Panc1 (cell line): Measurements from ENCODE around the gene NLRC5. TPM values are rescaled to one million over a fixed set of nuclear protein-coding genes. Genes with fewer than 3 reads are reported as not detected.

ENCODE experiments used
- ATAC-seq: fragments of 200-7000 bp; cut with Tn5 transposase; 2 replicates; pipeline ENCODE4 v1.9.1; 2020; ENCODE audit warnings: mild to moderate bottlenecking, moderate library complexity
- BruUV-seq: library from RNA; stranded (reverse); fragments of 400-500 nt; replicated peaks from 2 replicates; lab custom pipeline; 2021; lab: Mats Ljungman, UMichigan
- CTCF ChIA-PET: fragments of 300-600 bp; sonication (Branson Sonifier 250); formaldehyde crosslinking; loops from one replicate; lab custom pipeline; 2022; ENCODE audit warnings: antibody characterized with exemption; lab: Charles Lee
- POLR2A ChIA-PET: fragments of 300-600 bp; sonication (Branson Sonifier 250); formaldehyde crosslinking; loops from one replicate; lab custom pipeline; 2022; ENCODE audit warnings: antibody characterized with exemption; lab: Charles Lee
- DNase-seq: peaks from one replicate; pipeline ENCODE4 v3.0.0-alpha.2; 2010; ENCODE audit warnings: low read depth, low spot score
- H3K27ac ChIP-seq: 2 replicates; pipeline ENCODE4 v1.5.1; 2011; ENCODE audit warnings: mild to moderate bottlenecking, low read length, inconsistent platforms
- H3K27me3 ChIP-seq: fragments of 200-500 bp; sonication (Bioruptor generic); 2 replicates; pipeline ENCODE4 v1.6.0; 2014; ENCODE audit warnings: low read length, inconsistent platforms; ENCODE audit not compliant: control insufficient read depth, insufficient read depth
- H3K36me3 ChIP-seq: fragments of 200-500 bp; sonication (Bioruptor generic); 2 replicates; pipeline ENCODE4 v1.5.1; 2014; ENCODE audit warnings: inconsistent platforms, mild to moderate bottlenecking, low read length, moderate library complexity; ENCODE audit not compliant: control insufficient read depth, insufficient read depth
- H3K4me1 ChIP-seq: 2 replicates; pipeline ENCODE4 v1.5.1; 2011; ENCODE audit warnings: inconsistent platforms, mild to moderate bottlenecking, low read length, moderate library complexity; ENCODE audit not compliant: control insufficient read depth, insufficient read depth
- H3K4me3 ChIP-seq, 2 experiments: 2 replicates each; pipeline ENCODE4 v1.5.1; 2011 to 2012; ENCODE audit warnings: low read depth in 2 of 2, low read length in 2 of 2, mild to moderate bottlenecking in 2 of 2, inconsistent platforms in 1 of 2, moderate library complexity in 1 of 2
- H3K9me3 ChIP-seq: fragments of 200-500 bp; sonication (Bioruptor generic); 2 replicates; pipeline ENCODE4 v1.5.1; 2014; ENCODE audit warnings: low read depth, mild to moderate bottlenecking, inconsistent platforms, low read length, moderate library complexity; ENCODE audit not compliant: control insufficient read depth, insufficient read depth
- POLR2AphosphoS5 ChIP-seq: IDR thresholded peaks from 2 replicates; pipeline ENCODE4 v1.6.1; 2012; ENCODE audit warnings: mild to moderate bottlenecking, low read depth, low read length, moderate library complexity
- SIN3A ChIP-seq: IDR thresholded peaks from 2 replicates; pipeline ENCODE4 v1.6.1; 2012; ENCODE audit warnings: low read depth, mild to moderate bottlenecking, low read length, moderate library complexity, borderline replicate concordance; ENCODE audit not compliant: insufficient read depth
- TCF7L2 ChIP-seq: IDR thresholded peaks from 2 replicates; pipeline ENCODE4 v1.6.1; 2011; ENCODE audit warnings: mild to moderate bottlenecking, low read depth, low read length, inconsistent platforms
- in situ Hi-C: cut with HindIII; loops from 2 replicates; pipeline ENCODE4 v1.10.0; 2016; ENCODE audit warnings: low sequenced_read_pairs, low pct_unique_long_range_greater_than_20kb
- intact Hi-C: fragments of 100-400 bp; cut with micrococcal nuclease; formaldehyde crosslinking; loops from one replicate; pipeline ENCODE4 v1.10.0; 2022; ENCODE audit not compliant: unreplicated experiment
- total RNA-seq: library from RNA; stranded (reverse); gene quantifications from one replicate; pipeline ENCODE4 v1.2.1, GENCODE V29; 2021; ENCODE audit not compliant: unreplicated experiment
- TF ChIP-seq, protein P1 (sequence below): fragments of 450-650 bp; IDR thresholded peaks from 2 replicates; pipeline ENCODE4 v1.5.1; 2017; ENCODE audit warnings: mild to moderate bottlenecking
- TF ChIP-seq, protein P2 (sequence below), 2 experiments: IDR thresholded peaks; 2 replicates each; pipeline ENCODE4 v1.6.1; 2011 to 2012; ENCODE audit warnings: low read depth in 2 of 2, control low read depth in 1 of 2, low read length in 1 of 2, mild to moderate bottlenecking in 1 of 2, moderate library complexity in 1 of 2; ENCODE audit not compliant: insufficient read depth in 1 of 2

The NLRC5 gene
- total RNA-seq, 1 experiment from 2014 or later = 8.8 TPM

DNA sequence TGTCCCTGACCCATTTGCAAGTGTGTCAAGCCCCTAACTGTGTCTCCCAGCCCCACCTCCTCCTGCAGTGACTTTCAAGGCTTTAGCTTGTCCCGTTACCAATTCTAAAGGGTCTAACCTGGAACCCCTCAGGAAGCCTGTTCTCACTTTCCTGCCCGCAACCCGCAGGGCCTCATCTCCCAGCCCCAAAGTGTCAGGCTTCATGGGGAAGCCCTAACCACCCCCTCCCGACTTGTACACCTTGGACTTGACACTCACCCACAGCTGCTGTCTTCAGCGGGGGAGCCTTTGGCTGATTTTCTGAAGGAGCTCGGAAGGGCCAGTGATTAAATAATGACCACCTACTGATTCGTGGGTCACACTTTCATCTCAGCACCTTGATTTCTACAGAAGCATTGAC, 33.1 kb downstream of the NLRC5 start:
- BruUV-seq = no TSS peak
- no peak for TF ChIP-seq TCF7L2
- no peak for TF ChIP-seq SIN3A
- TF ChIP-seq, protein P1, sequence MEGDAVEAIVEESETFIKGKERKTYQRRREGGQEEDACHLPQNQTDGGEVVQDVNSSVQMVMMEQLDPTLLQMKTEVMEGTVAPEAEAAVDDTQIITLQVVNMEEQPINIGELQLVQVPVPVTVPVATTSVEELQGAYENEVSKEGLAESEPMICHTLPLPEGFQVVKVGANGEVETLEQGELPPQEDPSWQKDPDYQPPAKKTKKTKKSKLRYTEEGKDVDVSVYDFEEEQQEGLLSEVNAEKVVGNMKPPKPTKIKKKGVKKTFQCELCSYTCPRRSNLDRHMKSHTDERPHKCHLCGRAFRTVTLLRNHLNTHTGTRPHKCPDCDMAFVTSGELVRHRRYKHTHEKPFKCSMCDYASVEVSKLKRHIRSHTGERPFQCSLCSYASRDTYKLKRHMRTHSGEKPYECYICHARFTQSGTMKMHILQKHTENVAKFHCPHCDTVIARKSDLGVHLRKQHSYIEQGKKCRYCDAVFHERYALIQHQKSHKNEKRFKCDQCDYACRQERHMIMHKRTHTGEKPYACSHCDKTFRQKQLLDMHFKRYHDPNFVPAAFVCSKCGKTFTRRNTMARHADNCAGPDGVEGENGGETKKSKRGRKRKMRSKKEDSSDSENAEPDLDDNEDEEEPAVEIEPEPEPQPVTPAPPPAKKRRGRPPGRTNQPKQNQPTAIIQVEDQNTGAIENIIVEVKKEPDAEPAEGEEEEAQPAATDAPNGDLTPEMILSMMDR = no peak
- no peak for TF ChIP-seq POLR2AphosphoS5
- TF ChIP-seq, protein P2, sequence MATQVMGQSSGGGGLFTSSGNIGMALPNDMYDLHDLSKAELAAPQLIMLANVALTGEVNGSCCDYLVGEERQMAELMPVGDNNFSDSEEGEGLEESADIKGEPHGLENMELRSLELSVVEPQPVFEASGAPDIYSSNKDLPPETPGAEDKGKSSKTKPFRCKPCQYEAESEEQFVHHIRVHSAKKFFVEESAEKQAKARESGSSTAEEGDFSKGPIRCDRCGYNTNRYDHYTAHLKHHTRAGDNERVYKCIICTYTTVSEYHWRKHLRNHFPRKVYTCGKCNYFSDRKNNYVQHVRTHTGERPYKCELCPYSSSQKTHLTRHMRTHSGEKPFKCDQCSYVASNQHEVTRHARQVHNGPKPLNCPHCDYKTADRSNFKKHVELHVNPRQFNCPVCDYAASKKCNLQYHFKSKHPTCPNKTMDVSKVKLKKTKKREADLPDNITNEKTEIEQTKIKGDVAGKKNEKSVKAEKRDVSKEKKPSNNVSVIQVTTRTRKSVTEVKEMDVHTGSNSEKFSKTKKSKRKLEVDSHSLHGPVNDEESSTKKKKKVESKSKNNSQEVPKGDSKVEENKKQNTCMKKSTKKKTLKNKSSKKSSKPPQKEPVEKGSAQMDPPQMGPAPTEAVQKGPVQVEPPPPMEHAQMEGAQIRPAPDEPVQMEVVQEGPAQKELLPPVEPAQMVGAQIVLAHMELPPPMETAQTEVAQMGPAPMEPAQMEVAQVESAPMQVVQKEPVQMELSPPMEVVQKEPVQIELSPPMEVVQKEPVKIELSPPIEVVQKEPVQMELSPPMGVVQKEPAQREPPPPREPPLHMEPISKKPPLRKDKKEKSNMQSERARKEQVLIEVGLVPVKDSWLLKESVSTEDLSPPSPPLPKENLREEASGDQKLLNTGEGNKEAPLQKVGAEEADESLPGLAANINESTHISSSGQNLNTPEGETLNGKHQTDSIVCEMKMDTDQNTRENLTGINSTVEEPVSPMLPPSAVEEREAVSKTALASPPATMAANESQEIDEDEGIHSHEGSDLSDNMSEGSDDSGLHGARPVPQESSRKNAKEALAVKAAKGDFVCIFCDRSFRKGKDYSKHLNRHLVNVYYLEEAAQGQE (IDR thresholded peaks at IDR 0.05; ENCODE audit: insufficient read depth in 1 of 2, low read depth in 2 of 2, low read length in 1 of 2) = no peak
- Histone ChIP-seq H3K27me3 (no peaks in the 10 kb centered on the region), H3K27ac (no peak overlapping the region), H3K36me3 (no peaks in the 10 kb centered on the region), H3K9me3 (no peaks in the 10 kb centered on the region), H3K4me3 (no peak overlapping the region), H3K4me1 (no peaks in the 10 kb centered on the region)
- POLR2A ChIA-PET = no interaction called here
- in situ Hi-C loops = no loop called here
- ATAC-seq (no peak), DNase-seq (no peak)
- intact Hi-C loops = no loop called here
- CTCF ChIA-PET = no interaction called here

DNA sequence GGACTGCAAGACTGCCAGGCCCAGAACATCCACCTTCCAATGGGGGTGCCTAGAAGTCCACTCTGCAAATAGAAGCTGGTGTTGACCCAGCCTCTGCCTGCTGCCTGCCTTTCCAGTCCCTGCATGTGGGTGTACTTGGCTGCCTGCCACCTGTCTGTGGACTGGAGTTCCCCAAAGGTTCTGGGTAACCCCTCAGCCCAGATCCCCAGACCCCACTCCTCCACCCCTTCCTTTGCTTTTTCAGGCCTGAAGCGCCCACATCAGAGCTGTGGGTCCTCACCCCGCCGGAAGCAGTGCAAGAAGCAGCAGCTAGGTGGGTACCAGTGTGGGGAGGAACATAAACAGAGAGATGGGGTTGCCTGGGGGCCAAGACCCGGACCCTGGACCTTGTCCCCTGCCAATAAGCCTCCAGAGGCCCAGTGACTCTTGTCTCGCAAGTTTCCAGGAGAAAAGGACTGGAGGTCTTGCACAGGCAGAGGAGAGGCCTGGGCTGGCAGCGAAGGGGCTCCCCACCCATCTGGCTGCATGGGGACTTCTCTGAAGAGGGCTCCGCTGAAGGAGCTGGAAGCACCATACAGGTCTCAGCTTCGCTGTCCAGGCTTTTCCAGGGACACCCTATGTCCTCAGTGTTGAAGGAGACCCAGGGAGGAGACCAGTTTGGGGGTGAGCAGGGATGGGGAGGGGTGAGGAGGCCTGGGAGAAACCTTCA, 34.3 kb downstream of the NLRC5 start:
- in situ Hi-C loops (no loop called here), intact Hi-C loops (no loop called here)
- no TSS peak for BruUV-seq
- POLR2A ChIA-PET = no interaction called here
- Histone ChIP-seq H3K27ac (no peak overlapping the region), H3K4me1 (no peaks in the 10 kb centered on the region), H3K36me3 (no peaks in the 10 kb centered on the region), H3K27me3 (no peaks in the 10 kb centered on the region), H3K9me3 (no peaks in the 10 kb centered on the region), H3K4me3 (no peak overlapping the region)
- ATAC-seq = no peak
- no peak for DNase-seq
- CTCF ChIA-PET = no interaction called here
- no peak for TF ChIP-seq SIN3A
- TF ChIP-seq, protein P1 = no peak
- no peak for TF ChIP-seq POLR2AphosphoS5
- TF ChIP-seq, protein P2 (IDR thresholded peaks at IDR 0.05; ENCODE audit: insufficient read depth in 1 of 2, low read depth in 2 of 2, low read length in 1 of 2) = no peak
- no peak for TF ChIP-seq TCF7L2
